Spleen (tissue), 11 donors: ENCODE data around the gene ATXN1. TPM values are rescaled to one million over a fixed set of nuclear protein-coding genes. Genes with fewer than 3 reads are reported as not detected.

Experiments
- DNase-seq: peaks from one replicate; pipeline ENCODE4 v3.0.0-alpha.2; 2020
- H3K27ac ChIP-seq, 8 donors: fragments of 200-600 bp; sonication (generic) in 7 of 8; 1 replicate in 4 of 8; 2 replicates in 4 of 8; pipeline versions ENCODE4 v1.5.0 to v1.8.0; 2016 to 2021; ENCODE audit warnings: inconsistent platforms in 4 of 8, mild to moderate bottlenecking in 4 of 8, moderate library complexity in 1 of 8
- H3K27me3 ChIP-seq, 7 donors: fragments of 200-600 bp; sonication (generic) in 6 of 7; replicated peaks in 1 of 7; 1 replicate in 4 of 7; 2 replicates in 3 of 7; pipeline versions ENCODE4 v1.5.0 to v1.8.0; 2016 to 2021; ENCODE audit warnings: inconsistent platforms in 3 of 7, mild to moderate bottlenecking in 1 of 7
- H3K36me3 ChIP-seq, 6 donors: fragments of 200-600 bp; sonication (generic) in 5 of 6; 1 replicate in 4 of 6; 2 replicates in 2 of 6; pipeline versions ENCODE4 v1.5.0 to v1.8.0; 2016 to 2021; ENCODE audit warnings: inconsistent platforms in 2 of 6
- H3K4me1 ChIP-seq, 6 donors: fragments of 200-600 bp; sonication (generic) in 5 of 6; 1 replicate in 3 of 6; 2 replicates in 3 of 6; pipeline versions ENCODE4 v1.5.0 to v1.8.0; 2016 to 2021; ENCODE audit warnings: inconsistent platforms in 3 of 6
- H3K4me3 ChIP-seq, 8 donors: fragments of 200-600 bp; sonication (generic) in 7 of 8; 1 replicate in 4 of 8; 2 replicates in 4 of 8; pipeline versions ENCODE4 v1.5.0 to v1.8.0; 2016 to 2021; ENCODE audit warnings: inconsistent platforms in 4 of 8, mild to moderate bottlenecking in 4 of 8, moderate library complexity in 2 of 8
- H3K9me3 ChIP-seq, 8 donors: fragments of 200-600 bp; sonication (generic) in 7 of 8; 1 replicate in 4 of 8; 2 replicates in 4 of 8; pipeline versions ENCODE4 v1.5.0 to v1.8.0; 2016 to 2021; ENCODE audit warnings: inconsistent platforms in 4 of 8
- CTCF ChIP-seq, 11 experiments: fragments of 200-600 bp in 7 of 11; fragments of 450-650 bp in 4 of 11; sonication (generic) in 4 of 11; IDR thresholded peaks in 8 of 11; conservative IDR thresholded peaks in 3 of 11; 1 replicate in 7 of 11; 2 replicates in 4 of 11; pipeline versions ENCODE4 v1.4.0 to v1.8.0; 2016 to 2021; ENCODE audit warnings: antibody characterized with exemption in 11 of 11, inconsistent platforms in 4 of 11, mild to moderate bottlenecking in 1 of 11
- POLR2A ChIP-seq, 3 donors: fragments of 450-650 bp; IDR thresholded peaks; one replicate each; pipeline ENCODE4 v1.5.1; 2017; ENCODE audit warnings: antibody characterized with exemption in 3 of 3, mild to moderate bottlenecking in 1 of 3
- POLR2AphosphoS5 ChIP-seq, 3 donors: sonication (generic); formaldehyde crosslinking; IDR thresholded peaks; one replicate each; pipeline ENCODE4 v1.5.1; 2017; ENCODE audit warnings: antibody characterized with exemption in 3 of 3
- WGBS, 5 donors: extraction: QIAGEN DNeasy Blood & Tissue Kit in 3 of 5; methylation state at CpG; one replicate each; pipeline versions ENCODE4 v1.1.5 to v1.1.7; 2013 to 2018; 5-methylcytosine and 5-hydroxymethylcytosine counted together
- intact Hi-C: fragments of 100-400 bp; cut with DNase I; formaldehyde crosslinking; loops from one replicate; pipeline ENCODE4 v1.15.0; 2023; ENCODE audit warnings: low total_unique reads
- polyA plus RNA-seq, 3 donors: library from polyadenylated mRNA; stranded (reverse); fragments of 200-250 nt; gene quantifications; one replicate each; pipeline ENCODE4 v1.2.1, GENCODE V29; 2013
- total RNA-seq, 7 donors: library from RNA; depleted of rRNA in 3 of 7; stranded (reverse); fragments of >200 nt in 3 of 7; fragmentation: NEBNext Ultra II Directional in 4 of 7; extraction: Animal tissue kit (Norgen Biotek cat#: 25700) in 4 of 7; gene quantifications; one replicate each; pipeline versions ENCODE4 v1.1.0 to v1.2.1, GENCODE V29; 2016 to 2021
- donor health status: healthy with polysubstance abuse.
- donor health status: DM: no; HTN: no; CAD: no; lungs with moderate emphysema.
- donor health status: DM: no; HTN: no; CAD: no.
- donor health status: Bipolar disorder and iron deficiency.
- donor health status: healthy.
- donor health status: DM: no; HTN: no; CAD: no.
- donor health status: DM: yes; HTN: yes; CAD: no.

Gene ATXN1
- total and polyA plus RNA-seq, 10 donors = 3.5 to 123 (median 73.9) TPM

- Histone ChIP-seq H3K4me3 (peak overlapping the region; percentile 47 to 91 (median 75)), H3K36me3 (no peaks in the 10 kb centered on the region), H3K27ac (peak overlapping the region in 7 of 8 donors; percentile 36 to 100 (median 99)), H3K4me1 (peaks cover 16 to 78% (median 58%) of the 10 kb centered on the region in 6 donors), H3K27me3 (no peaks in the 10 kb centered on the region), H3K9me3 (no peaks in the 10 kb centered on the region)
- TF ChIP-seq CTCF (IDR thresholded peaks at IDR 0.05 in 8 of 11, conservative IDR thresholded peaks at IDR 0.05 in 3 of 11) = no peak
- TF ChIP-seq POLR2A (IDR thresholded peaks at IDR 0.05) = no peak
- TF ChIP-seq POLR2AphosphoS5 (IDR thresholded peaks at IDR 0.05) = no peak
- no peak for DNase-seq
- WGBS, 5 donors = 48 to 65% (median 56%) methylated on average over 9 of the region's 9 CpGs
- intact Hi-C loops = no loop called here
These were observed 2.9 kb downstream of the ATXN1 start for GRCh38 chr6:16758163-16758975.

DNA sequence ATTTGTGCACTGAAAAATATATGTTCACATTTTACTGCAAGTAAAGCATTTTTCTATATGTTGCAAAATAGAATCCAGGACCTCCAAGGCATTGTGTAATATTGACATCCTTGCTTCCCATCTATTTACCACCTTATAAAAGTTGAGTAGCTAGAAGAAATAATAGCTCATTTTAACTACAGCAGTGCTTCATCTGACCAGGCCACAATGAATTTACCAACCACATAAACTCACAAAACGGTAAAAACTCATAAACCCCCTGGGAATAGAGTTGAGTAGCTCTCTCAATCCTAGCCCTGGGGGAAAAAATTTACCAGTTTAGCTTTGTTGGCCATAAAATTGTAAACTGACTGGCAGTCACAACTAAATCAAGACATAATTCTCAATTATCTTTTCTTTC is 3.9 kb downstream of the ATXN1 start:
- no peak for TF ChIP-seq POLR2AphosphoS5 (IDR thresholded peaks at IDR 0.05)
- TF ChIP-seq POLR2A (IDR thresholded peaks at IDR 0.05) = no peak
- TF ChIP-seq CTCF (IDR thresholded peaks at IDR 0.05 in 8 of 11, conservative IDR thresholded peaks at IDR 0.05 in 3 of 11) = no peak
- intact Hi-C loops = no loop called here
- H3K4me1 ChIP-seq = peaks cover 16 to 78% (median 59%) of the 10 kb centered on the region in 6 donors
- no peak for DNase-seq
- H3K27me3 ChIP-seq = no peaks in the 10 kb centered on the region
- peak overlapping the region in 4 of 8 donors; percentile 6 to 41 (median 26) for H3K27ac ChIP-seq
- H3K9me3 ChIP-seq = no peaks in the 10 kb centered on the region
- 38 to 74% (median 59%) methylated on average over 1 of the region's 1 CpG for WGBS, 5 donors
- H3K36me3 ChIP-seq = peaks cover 0 to 4% (median 0%) of the 10 kb centered on the region in 6 donors
- no peak overlapping the region for H3K4me3 ChIP-seq

GRCh38 chr6:16756660-16757255 is 4.5 kb downstream of the ATXN1 start:
- Histone ChIP-seq H3K4me1 (peaks cover 16 to 78% (median 64%) of the 10 kb centered on the region in 6 donors), H3K27ac (peak overlapping the region in 4 of 8 donors; percentile 6 to 41 (median 26)), H3K27me3 (no peaks in the 10 kb centered on the region), H3K36me3 (peaks cover 0 to 9% (median 0%) of the 10 kb centered on the region in 6 donors), H3K9me3 (no peaks in the 10 kb centered on the region), H3K4me3 (no peak overlapping the region)
- no peak for DNase-seq
- WGBS, 5 donors = 54 to 79% (median 67%) methylated on average over 5 of the region's 5 CpGs
- intact Hi-C loops = no loop called here
- TF ChIP-seq POLR2A (IDR thresholded peaks at IDR 0.05) (no peak), CTCF (IDR thresholded peaks at IDR 0.05 in 8 of 11, conservative IDR thresholded peaks at IDR 0.05 in 3 of 11) (no peak), POLR2AphosphoS5 (IDR thresholded peaks at IDR 0.05) (no peak)

- no peak for TF ChIP-seq CTCF (IDR thresholded peaks at IDR 0.05 in 8 of 11, conservative IDR thresholded peaks at IDR 0.05 in 3 of 11)
- TF ChIP-seq POLR2AphosphoS5 (IDR thresholded peaks at IDR 0.05) = no peak
- no peak for TF ChIP-seq POLR2A (IDR thresholded peaks at IDR 0.05)
- Histone ChIP-seq H3K9me3 (no peaks in the 10 kb centered on the region), H3K4me3 (no peak overlapping the region), H3K27ac (no peak overlapping the region), H3K27me3 (no peaks in the 10 kb centered on the region), H3K4me1 (peaks cover 16 to 88% (median 67%) of the 10 kb centered on the region in 6 donors), H3K36me3 (peaks cover 0 to 20% (median 0%) of the 10 kb centered on the region in 6 donors)
- WGBS, 5 donors = 74 to 83% (median 79%) methylated on average over 3 of the region's 3 CpGs
- intact Hi-C loops = no loop called here
- no peak for DNase-seq
These were observed 5.7 kb downstream of the ATXN1 start for GRCh38 chr6:16755544-16755943.
